Fibroblast of mammary gland (primary cell): Measurements from ENCODE around the gene SPATA31D1.

Source experiments
- DNase-seq: peaks from one replicate; pipeline ENCODE4 v3.0.0-alpha.2; 2010; ENCODE audit warnings: low read depth
- H3K4me3 ChIP-seq: 2 replicates; pipeline ENCODE4 v1.5.1; 2011; ENCODE audit warnings: low read depth, mild to moderate bottlenecking, low read length, moderate library complexity; ENCODE audit not compliant: control insufficient read depth
- CTCF ChIP-seq: conservative IDR thresholded peaks from 2 replicates; pipeline ENCODE4 v1.5.1; 2011; ENCODE audit warnings: low read depth, low read length, inconsistent platforms; ENCODE audit not compliant: control insufficient read depth, insufficient read depth

The SPATA31D1 gene

GRCh38 chr9:81986051-81986450 is 2.5 kb upstream of the SPATA31D1 start:
- DNase-seq: no peak
- H3K4me3 ChIP-seq: no peak overlapping the region
- no peak for TF ChIP-seq CTCF

- H3K4me3 ChIP-seq: no peak overlapping the region
- no peak for TF ChIP-seq CTCF
- DNase-seq: no peak
Measured at GRCh38 chr9:81989700-81990099, 1.1 kb downstream of the SPATA31D1 start.

DNA sequence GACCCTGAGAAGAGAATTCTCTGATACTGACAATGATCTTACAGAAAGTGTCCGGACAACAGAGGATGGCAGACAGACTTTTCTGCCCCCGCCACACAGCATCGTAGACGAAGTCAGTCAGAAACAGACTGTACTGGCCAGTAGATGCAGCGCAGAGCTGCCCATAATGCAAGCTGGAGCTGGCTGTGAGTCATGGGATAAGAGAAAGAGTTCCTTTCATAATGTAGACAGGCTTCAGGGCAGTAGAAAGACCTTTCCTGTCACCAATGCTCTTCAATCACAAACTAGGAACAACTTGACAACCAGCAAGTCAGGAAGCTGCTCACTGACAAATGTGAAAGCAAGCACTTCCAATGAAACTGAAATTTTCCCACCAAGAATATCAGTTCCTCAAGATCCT is 5.1 kb downstream of the SPATA31D1 start:
- H3K4me3 ChIP-seq: no peak overlapping the region
- no peak for DNase-seq
- TF ChIP-seq CTCF: no peak

GRCh38 chr9:81999806-82000205 is 11.2 kb downstream of the SPATA31D1 start:
- H3K4me3 ChIP-seq: no peak overlapping the region
- no peak for TF ChIP-seq CTCF
- DNase-seq: no peak

DNA sequence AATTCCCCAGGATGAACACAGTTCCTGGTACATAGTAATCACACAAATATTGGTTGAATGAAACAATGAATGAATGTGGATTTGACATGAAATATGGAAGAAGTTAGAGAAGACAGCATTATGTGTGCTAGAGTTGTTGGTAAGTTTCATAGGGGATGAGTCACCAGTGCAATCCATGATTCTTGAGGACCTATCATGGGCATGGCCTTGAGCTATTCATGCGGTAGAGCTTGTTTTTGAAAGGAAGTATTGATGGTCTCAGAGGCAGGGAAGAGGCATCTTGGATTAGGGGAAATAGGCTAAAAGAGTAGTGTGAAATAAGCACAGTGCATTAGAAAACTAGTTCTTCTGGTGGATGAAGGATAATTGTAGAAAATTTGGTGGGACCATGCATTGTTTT is 22.1 kb downstream of the SPATA31D1 start:
- DNase-seq: no peak
- no peak for TF ChIP-seq CTCF
- no peak overlapping the region for H3K4me3 ChIP-seq

DNA sequence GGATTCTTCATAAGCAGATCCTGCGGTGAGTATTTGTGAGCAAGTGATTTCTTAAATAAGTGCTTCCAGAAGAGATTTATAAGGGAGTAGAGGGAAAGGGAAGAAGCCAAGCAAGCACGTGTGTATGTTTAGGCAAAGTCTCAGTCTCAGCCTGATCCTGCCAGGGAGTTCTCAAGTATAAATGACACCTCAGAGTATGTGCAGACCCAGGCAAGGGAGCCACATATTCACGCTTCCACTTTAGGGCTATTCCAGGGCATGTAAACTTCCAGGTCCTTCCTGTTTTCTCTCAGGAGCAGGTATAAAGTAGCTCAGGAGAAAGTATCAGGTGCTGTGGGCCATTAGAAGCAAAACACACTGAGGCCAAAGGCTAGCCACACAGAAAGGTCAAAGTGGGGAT is 22.6 kb downstream of the SPATA31D1 start:
- H3K4me3 ChIP-seq: no peak overlapping the region
- TF ChIP-seq CTCF: no peak
- no peak for DNase-seq

DNA sequence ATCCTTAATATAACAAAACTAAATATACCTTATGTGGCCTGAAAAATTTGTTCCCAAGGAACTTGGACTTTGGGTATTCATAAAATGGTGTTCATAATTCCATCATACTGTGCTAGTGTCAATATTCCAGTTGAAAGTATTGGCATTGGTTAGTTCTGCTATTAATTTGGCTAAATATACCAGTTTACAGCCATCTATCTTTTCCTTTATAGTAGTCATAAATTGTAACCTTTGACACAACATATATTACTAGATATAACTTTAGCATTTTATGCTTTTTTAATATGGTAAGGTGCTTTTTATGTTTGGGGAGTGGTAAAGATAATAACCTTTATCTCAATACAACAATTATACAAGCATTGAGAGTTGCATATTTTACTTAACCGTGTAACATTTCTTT is 23.7 kb downstream of the SPATA31D1 start:
- no peak for TF ChIP-seq CTCF
- no peak for DNase-seq
- no peak overlapping the region for H3K4me3 ChIP-seq
